Right lobe of liver (tissue), 6 donors: ENCODE results near the gene WIPI1. TPM values are rescaled to one million over a fixed set of nuclear protein-coding genes. Genes with fewer than 3 reads are reported as not detected.
"Not testable (repeated sequence)": the region's sequence is repeated elsewhere in the genome, so short reads cannot be mapped to it uniquely, and the experiment has no call there.

ENCODE experiments used
- ATAC-seq, 4 donors: fragments of 200-7000 bp; cut with Tn5 transposase; one replicate each; pipeline ENCODE4 v1.9.1; 2020; ENCODE audit warnings: mild to moderate bottlenecking in 4 of 4, moderate library complexity in 4 of 4
- DNase-seq, 3 donors: peaks; one replicate each; pipeline ENCODE4 v3.0.0-alpha.2; 2020
- H3K27ac ChIP-seq, 3 donors: fragments of 200-600 bp; one replicate each; pipeline ENCODE4 v1.8.0; 2022
- H3K27me3 ChIP-seq, 2 donors: fragments of 200-600 bp; one replicate each; pipeline ENCODE4 v1.8.0; 2022
- H3K36me3 ChIP-seq, 4 donors: fragments of 200-600 bp; sonication (generic) in 1 of 4; one replicate each; pipeline versions ENCODE4 v1.5.1 to v1.8.0; 2017 to 2022; ENCODE audit warnings: control low read depth in 1 of 4
- H3K4me1 ChIP-seq, 4 donors: fragments of 200-600 bp; sonication (generic) in 1 of 4; one replicate each; pipeline versions ENCODE4 v1.5.1 to v1.8.0; 2017 to 2022; ENCODE audit warnings: control low read depth in 1 of 4
- H3K4me3 ChIP-seq, 3 donors: fragments of 200-600 bp; one replicate each; pipeline ENCODE4 v1.8.0; 2022
- H3K9me3 ChIP-seq, 4 donors: fragments of 200-600 bp; sonication (generic) in 1 of 4; one replicate each; pipeline versions ENCODE4 v1.5.1 to v1.8.0; 2017 to 2022; ENCODE audit warnings: control low read depth in 1 of 4
- POLR2A ChIP-seq: fragments of 450-650 bp; IDR thresholded peaks from one replicate; pipeline ENCODE4 v1.6.1; 2017; ENCODE audit warnings: antibody characterized with exemption, mild to moderate bottlenecking
- WGBS: methylation state at CpG from one replicate; pipeline ENCODE4 v1.1.6; 2018; ENCODE audit warnings: low coverage, low lambda C conversion rate; ENCODE audit not compliant: insufficient coverage; ENCODE audit errors: missing lambda C conversion rate; 5-methylcytosine and 5-hydroxymethylcytosine counted together
- intact Hi-C, 2 donors: fragments of 100-400 bp; cut with DNase I; formaldehyde crosslinking; loops; one replicate each; pipeline versions ENCODE4 v1.11.2 to v1.14.1; 2022
- total RNA-seq, 6 experiments: library from RNA; depleted of rRNA in 2 of 6; stranded (reverse); fragments of >200 nt in 2 of 6; fragmentation: NEBNext Ultra II Directional in 3 of 6; extraction: Animal tissue kit (Norgen Biotek cat#: 25700) in 3 of 6; gene quantifications; one replicate each; pipeline versions ENCODE4 v1.1.0 to v1.2.4, GENCODE V29; 2016 to 2023
- TF ChIP-seq, protein P1 (sequence below), 4 donors: fragments of 200-600 bp in 3 of 4; fragments of 450-650 bp in 1 of 4; IDR thresholded peaks; one replicate each; pipeline versions ENCODE4 v1.5.1 to v1.8.0; 2016 to 2022; ENCODE audit warnings: antibody characterized with exemption in 4 of 4, mild to moderate bottlenecking in 2 of 4
- donor health status: DM: no; HTN: yes; CAD: no.
- donor health status: DM: no; HTN: no; CAD: no.
- donor health status: DM: no; HTN: no; CAD: no.
- donor health status: DM: no; HTN: yes; CAD: no.
- donor health status: DM: no; HTN: yes; CAD: no.

The WIPI1 gene
- total RNA-seq, 6 experiments from 2014 or later, result 18.0 to 23.8 (median 19.9) TPM

DNA sequence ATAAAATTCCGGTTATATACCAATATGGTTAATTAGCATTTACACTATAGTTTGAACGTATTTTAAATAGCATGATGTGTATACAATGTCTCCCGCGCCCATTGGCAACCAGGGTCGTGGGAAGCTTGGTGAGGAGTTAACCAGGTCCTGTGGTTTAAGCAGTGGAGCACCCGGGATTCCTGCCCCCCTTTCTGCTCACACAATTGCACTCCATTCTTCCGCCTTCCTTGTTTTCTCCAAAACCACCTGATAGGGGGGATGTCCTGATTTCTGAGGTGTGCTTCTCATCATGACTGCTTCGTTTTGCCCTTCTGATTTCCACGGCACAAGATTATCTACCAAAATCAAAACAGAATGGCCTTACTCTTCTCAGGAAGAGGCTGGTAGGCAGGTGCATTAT is 35.8 kb downstream of the WIPI1 start:
- Histone ChIP-seq H3K9me3 (no peaks in the 10 kb centered on the region), H3K27ac (no peak overlapping the region), H3K36me3 (peaks cover 0 to 9% (median 2%) of the 10 kb centered on the region in 4 donors), H3K27me3 (no peaks in the 10 kb centered on the region), H3K4me3 (no peak overlapping the region), H3K4me1 (no peaks in the 10 kb centered on the region)
- TF ChIP-seq POLR2A, result no peak
- TF ChIP-seq, protein P1, sequence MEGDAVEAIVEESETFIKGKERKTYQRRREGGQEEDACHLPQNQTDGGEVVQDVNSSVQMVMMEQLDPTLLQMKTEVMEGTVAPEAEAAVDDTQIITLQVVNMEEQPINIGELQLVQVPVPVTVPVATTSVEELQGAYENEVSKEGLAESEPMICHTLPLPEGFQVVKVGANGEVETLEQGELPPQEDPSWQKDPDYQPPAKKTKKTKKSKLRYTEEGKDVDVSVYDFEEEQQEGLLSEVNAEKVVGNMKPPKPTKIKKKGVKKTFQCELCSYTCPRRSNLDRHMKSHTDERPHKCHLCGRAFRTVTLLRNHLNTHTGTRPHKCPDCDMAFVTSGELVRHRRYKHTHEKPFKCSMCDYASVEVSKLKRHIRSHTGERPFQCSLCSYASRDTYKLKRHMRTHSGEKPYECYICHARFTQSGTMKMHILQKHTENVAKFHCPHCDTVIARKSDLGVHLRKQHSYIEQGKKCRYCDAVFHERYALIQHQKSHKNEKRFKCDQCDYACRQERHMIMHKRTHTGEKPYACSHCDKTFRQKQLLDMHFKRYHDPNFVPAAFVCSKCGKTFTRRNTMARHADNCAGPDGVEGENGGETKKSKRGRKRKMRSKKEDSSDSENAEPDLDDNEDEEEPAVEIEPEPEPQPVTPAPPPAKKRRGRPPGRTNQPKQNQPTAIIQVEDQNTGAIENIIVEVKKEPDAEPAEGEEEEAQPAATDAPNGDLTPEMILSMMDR (IDR thresholded peaks at IDR 0.05), result no peak
- 89% methylated on average over 9 of the region's 9 CpGs for WGBS
- ATAC-seq (no peak), DNase-seq (no peak)
- intact Hi-C loops, result no loop called here

DNA sequence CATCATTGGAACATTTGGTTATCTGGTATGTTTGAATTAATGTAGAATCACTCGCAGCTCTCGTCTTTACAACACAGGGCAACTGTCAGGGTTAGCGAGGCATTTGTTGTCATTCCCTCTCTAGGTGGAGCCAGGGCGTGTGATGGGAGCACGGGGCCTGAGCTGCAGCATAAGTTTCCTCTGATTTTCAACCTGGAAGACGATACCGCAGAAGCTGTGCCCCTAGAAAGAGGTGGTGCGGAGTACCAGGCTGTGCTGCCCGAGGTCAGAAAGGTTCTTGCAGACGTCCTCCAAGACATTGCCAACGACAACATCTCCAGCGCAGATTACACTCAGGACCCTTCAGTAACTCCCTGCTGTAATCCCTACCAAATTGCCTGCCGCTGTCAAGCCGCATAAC is 37.2 kb downstream of the WIPI1 start:
- no peaks in the 10 kb centered on the region for H3K27me3 ChIP-seq
- H3K4me3 ChIP-seq, result no peak overlapping the region
- no peak for TF ChIP-seq POLR2A
- TF ChIP-seq, protein P1 (IDR thresholded peaks at IDR 0.05), result no peak
- ATAC-seq (no peak), DNase-seq (no peak)
- no peak overlapping the region for H3K27ac ChIP-seq
- H3K36me3 ChIP-seq, result peaks cover 0 to 9% (median 2%) of the 10 kb centered on the region in 4 donors
- intact Hi-C loops, result no loop called here
- no peaks in the 10 kb centered on the region for H3K9me3 ChIP-seq
- 93% methylated on average over 7 of the region's 14 CpGs for WGBS
- H3K4me1 ChIP-seq, result no peaks in the 10 kb centered on the region

DNA sequence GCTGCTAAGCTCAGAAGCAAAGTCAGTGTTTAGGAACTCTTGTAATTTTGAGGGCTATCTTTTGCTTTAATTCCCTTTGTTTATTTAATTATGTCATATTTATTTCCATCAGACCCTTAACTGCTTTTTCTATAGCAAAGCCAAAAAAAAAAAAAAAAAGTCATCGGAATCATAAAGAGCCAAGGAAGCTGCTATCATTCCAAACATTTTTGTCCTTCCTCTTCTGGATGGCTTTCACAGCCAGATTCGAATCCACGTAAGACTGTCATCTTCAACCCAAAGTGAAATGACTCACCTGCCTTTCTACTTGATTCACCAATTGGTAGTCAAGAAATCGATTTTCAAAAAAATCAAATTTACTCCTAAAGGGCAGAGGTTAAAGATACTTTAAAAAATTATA is 38.4 kb downstream of the WIPI1 start:
- 69% methylated on average over 4 of the region's 4 CpGs for whole genome bisulfite sequencing

DNA sequence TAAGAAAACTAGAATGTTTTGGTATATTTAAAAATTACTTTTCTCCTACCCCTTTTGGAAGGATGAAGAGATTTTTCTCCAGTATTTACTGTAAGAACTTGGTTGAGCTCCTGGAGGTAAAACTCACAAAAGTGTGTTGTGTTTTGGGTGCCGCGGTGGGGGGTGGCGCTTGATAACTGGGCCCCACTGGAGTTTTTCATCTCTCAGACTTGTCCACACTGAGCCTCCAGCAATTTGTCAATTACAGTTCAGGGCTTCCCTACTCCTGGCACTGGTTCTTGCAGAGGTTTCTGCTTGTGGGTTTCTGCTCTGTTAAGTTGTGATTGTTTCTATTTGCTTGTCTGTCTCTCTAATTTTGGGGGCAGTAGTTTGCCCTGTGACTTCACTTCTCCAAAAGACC is 40.0 kb downstream of the WIPI1 start:
- ATAC-seq (no peak), DNase-seq (no peak)
- intact Hi-C loops, result no loop called here
- no peaks in the 10 kb centered on the region for H3K4me1 ChIP-seq
- no peak for TF ChIP-seq POLR2A
- TF ChIP-seq, protein P1 (IDR thresholded peaks at IDR 0.05), result no peak
- H3K27ac ChIP-seq, result no peak overlapping the region
- H3K36me3 ChIP-seq, result no peaks in the 10 kb centered on the region
- no CpG with 5 or more reads among the region's 3 CpGs for WGBS
- no peak overlapping the region for H3K4me3 ChIP-seq
- no peaks in the 10 kb centered on the region for H3K27me3 ChIP-seq
- H3K9me3 ChIP-seq, result no peaks in the 10 kb centered on the region

More for the DNA sequence above, 38.4 kb downstream of the WIPI1 start:
- no peaks in the 10 kb centered on the region for H3K4me1 ChIP-seq
- no peak overlapping the region for H3K27ac ChIP-seq
- intact Hi-C loops, result no loop called here
- peaks cover 0 to 5% (median 2%) of the 10 kb centered on the region in 4 donors for H3K36me3 ChIP-seq
- ATAC-seq, result no peak
- DNase-seq, result no peak
- H3K27me3 ChIP-seq, result no peaks in the 10 kb centered on the region
- H3K4me3 ChIP-seq, result no peak overlapping the region
- TF ChIP-seq, protein P1 (IDR thresholded peaks at IDR 0.05), result no peak
- no peak for TF ChIP-seq POLR2A
- no peaks in the 10 kb centered on the region for H3K9me3 ChIP-seq

DNA sequence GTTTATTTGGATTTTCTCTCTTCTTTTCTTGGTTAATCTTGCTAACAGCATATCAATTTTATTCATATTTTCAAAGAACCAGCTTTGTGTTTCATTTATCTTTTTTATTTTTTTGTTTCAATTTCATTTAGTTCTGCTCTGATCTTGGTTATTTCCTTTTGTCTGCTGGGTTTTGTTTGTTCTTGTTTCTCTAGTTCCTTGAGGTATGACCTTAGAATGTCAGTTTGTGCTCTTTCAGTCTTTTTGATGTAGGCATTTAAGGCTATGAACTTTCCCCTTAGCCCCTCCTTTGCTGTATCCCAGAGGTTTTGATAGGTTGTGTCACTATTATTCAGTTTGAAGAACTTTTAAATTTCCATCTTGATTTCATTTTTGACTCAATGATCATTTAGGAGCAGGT is 42.4 kb downstream of the WIPI1 start:
- H3K9me3 ChIP-seq, H3K36me3 ChIP-seq, H3K4me1 ChIP-seq, ATAC-seq, intact Hi-C loops, H3K4me3 ChIP-seq, DNase-seq, H3K27ac ChIP-seq, H3K27me3 ChIP-seq: not testable (repeated sequence)

DNA sequence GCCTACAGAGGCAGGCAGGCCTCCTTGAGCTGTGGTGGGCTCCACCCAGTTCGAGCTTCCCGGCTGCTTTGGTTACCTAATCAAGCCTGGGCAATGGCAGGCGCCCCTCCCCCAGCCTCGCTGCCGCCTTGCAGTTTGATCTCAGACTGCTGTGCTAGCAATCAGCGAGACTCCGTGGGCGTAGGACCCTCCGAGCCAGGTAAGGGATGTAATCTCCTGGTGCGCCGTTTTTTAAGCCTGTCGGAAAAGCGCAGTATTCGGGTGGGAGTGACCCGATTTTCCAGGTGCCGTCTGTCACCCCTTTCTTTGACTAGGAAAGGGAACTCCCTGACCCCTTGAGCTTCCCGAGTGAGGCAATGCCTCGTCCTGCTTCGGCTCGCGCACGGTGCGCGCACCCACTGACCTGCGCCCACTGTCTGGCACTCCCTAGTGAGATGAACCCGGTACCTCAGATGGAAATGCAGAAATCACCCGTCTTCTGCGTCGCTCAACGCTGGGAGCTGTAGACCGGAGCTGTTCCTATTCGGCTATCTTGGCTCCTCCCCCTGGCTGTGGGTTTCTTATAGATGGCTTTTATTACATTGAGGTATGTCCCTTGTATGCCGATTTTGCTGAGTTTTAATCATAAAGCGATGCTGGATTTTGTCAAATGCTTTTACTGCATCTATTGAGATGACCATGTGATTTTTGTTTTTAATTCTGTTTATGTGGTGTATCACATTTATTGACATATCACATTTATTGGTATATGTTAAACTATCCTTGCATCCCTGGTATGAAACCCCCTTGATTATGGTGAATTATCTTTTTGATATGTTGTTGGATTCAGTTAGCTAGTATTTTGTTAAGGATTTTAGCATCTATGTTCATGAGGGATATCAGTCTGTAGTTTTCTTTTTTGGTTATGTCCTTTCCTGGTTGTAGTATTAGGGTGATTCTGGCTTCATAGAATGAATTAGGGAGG is 43.4 kb downstream of the WIPI1 start:
- intact Hi-C loops, H3K36me3 ChIP-seq, H3K27ac ChIP-seq, H3K9me3 ChIP-seq, ATAC-seq, H3K4me1 ChIP-seq, H3K27me3 ChIP-seq: not testable (repeated sequence)
- H3K4me3 ChIP-seq, result peak overlapping the region; percentile 30 to 57 (median 44)
- WGBS, result 8% methylated on average over 14 of the region's 34 CpGs
- DNase-seq, result peak in 1 of 3 donors; percentile 55

DNA sequence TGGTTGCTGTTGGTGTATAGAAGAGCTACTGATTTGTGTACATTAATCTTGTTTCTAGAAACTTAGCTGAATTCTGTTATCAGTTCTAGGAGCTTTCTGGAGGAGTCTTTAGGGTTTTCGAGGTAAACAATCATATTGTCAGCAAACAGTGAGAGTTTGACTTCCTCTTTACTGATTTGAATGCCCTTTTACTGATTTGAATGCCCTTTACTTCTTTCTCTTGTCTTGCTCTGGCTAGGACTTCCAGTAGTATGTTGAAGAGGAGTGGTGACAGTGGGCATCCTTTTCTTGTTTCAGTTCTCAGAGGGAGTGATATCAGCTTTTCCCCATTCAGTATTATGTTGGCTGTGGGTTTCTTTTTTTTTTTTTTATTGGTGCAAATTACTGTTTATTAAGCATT is 49.6 kb downstream of the WIPI1 start:
- H3K4me3 ChIP-seq, intact Hi-C loops, H3K9me3 ChIP-seq, H3K4me1 ChIP-seq, ATAC-seq, DNase-seq, H3K27ac ChIP-seq, H3K36me3 ChIP-seq, H3K27me3 ChIP-seq: not testable (repeated sequence)
- WGBS, result 69% methylated on average over 1 of the region's 1 CpG

DNA sequence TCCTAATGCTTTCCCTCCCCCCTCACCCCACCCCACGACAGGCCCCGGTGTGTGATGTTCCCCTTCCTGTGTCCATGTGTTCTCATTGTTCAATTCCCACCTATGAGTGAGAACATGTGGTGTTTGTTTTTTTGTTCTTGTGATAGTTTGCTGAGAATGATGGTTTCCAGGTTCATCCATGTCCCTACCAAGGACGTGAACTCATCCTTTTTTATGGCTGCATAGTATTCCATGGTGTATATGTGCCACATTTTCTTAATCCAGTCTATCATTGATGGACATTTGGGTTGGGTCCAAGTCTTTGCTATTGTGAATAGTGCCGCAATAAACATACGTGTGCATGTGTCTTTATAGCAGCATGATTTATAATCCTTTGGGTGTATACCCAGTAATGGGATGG is 53.5 kb downstream of the WIPI1 start:
- H3K27me3 ChIP-seq, H3K9me3 ChIP-seq, ATAC-seq, DNase-seq, H3K36me3 ChIP-seq, H3K27ac ChIP-seq, H3K4me3 ChIP-seq, H3K4me1 ChIP-seq, intact Hi-C loops: not testable (repeated sequence)
- 73% methylated on average over 5 of the region's 5 CpGs for WGBS
